Lung microvascular endothelial cell (primary cell): ENCODE data around the gene MXRA8. TPM values are rescaled to one million over a fixed set of nuclear protein-coding genes. Genes with fewer than 3 reads are reported as not detected.
"Not testable (repeated sequence)": the region's sequence is repeated elsewhere in the genome, so short reads cannot be mapped to it uniquely, and the experiment has no call there.

Experiments used
- DNase-seq, 2 donors: peaks; one replicate each; pipeline versions ENCODE4 v3.0.0 to v3.0.0-alpha.2; 2010; ENCODE audit warnings: low read depth in 2 of 2
- total RNA-seq: library from RNA; depleted of rRNA; stranded (reverse); fragments of >200 nt; gene quantifications from 2 replicates; pipeline ENCODE4 v1.2.1, GENCODE V29; 2014

The MXRA8 gene, protein sequence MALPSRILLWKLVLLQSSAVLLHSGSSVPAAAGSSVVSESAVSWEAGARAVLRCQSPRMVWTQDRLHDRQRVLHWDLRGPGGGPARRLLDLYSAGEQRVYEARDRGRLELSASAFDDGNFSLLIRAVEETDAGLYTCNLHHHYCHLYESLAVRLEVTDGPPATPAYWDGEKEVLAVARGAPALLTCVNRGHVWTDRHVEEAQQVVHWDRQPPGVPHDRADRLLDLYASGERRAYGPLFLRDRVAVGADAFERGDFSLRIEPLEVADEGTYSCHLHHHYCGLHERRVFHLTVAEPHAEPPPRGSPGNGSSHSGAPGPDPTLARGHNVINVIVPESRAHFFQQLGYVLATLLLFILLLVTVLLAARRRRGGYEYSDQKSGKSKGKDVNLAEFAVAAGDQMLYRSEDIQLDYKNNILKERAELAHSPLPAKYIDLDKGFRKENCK
- 0.20 and 0.44 TPM in 2 replicates for total RNA-seq

DNA sequence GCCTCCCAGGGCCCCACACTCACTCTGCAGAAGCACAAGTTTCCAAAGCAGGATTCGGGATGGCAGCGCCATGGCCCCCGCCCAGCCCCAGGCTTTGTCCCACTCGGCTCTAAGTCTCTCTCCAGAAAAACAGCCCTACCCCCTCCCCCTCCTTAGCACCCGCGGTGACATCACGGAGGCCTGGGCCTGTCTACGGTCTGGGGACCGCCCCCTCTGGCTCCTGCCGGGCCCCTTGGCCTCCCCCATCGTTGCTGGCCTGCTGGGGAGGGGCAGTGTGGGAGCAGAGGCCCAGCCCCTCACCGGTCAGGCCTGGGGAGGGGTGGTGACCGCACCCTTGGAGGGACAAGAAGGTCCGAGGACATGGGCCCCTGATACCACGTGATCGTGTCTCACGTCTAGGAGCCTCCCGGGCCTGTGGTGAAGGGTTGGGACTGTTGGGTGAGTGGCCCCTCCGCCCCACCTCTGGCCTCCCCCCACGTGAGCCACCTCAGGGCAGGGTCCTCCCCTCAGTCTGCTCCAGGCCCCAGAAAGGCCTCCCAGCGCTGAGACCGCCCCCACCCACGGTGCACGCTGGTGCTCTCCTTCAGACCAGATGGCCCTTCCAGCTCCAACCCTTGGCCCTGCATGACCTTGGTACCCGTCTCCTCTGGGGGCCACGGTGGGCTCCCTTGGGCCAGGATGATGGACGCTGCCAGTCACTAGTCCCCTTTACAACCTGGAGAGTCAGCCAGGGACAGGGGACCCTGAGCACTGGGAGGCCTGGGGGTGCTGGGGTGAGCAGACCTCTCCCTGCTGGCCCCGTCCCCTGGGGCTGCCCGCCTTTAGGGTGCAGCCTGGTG, at the start of gene MXRA8:
TSS of gene MXRA8 (minus strand) at position 123 of the 839 bp plus-strand sequence. CDS start at position 72, 51 bp downstream.
- no peak for DNase-seq

DNA sequence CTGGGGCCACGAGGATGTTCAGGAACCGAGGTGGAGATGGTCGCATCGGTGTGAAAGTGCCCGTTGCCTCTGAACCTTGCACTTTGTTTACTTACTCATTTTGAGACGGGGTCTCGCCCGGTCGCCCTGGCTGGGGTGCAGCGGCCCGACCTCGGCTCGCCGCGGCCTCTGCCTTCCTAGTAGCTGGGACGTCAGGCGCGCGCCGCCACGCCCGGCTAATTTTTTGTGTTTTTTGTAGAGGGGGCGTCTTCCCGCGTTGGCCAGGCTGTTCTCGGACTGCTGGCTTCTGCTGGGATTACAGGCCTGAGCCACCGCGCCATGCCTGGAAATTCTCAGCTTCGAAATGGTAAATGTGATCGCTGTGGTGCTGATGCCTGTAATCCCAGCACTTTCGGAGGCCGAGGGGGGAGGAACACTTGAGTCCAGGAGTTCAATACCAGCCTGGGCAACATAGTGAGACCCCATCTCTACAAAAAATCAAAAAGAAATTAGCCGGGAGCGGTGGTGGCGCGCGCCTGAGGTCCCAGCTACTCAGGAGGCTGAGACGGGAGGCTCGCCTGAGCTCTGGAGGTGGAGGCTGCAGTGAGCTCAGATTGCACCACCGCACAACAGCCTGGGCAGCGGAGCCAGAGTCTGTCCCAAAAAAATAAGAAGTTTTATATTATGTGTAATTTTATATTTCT, 49.4 kb upstream of the MXRA8 start:
- DNase-seq, result peak; percentile 78

DNA sequence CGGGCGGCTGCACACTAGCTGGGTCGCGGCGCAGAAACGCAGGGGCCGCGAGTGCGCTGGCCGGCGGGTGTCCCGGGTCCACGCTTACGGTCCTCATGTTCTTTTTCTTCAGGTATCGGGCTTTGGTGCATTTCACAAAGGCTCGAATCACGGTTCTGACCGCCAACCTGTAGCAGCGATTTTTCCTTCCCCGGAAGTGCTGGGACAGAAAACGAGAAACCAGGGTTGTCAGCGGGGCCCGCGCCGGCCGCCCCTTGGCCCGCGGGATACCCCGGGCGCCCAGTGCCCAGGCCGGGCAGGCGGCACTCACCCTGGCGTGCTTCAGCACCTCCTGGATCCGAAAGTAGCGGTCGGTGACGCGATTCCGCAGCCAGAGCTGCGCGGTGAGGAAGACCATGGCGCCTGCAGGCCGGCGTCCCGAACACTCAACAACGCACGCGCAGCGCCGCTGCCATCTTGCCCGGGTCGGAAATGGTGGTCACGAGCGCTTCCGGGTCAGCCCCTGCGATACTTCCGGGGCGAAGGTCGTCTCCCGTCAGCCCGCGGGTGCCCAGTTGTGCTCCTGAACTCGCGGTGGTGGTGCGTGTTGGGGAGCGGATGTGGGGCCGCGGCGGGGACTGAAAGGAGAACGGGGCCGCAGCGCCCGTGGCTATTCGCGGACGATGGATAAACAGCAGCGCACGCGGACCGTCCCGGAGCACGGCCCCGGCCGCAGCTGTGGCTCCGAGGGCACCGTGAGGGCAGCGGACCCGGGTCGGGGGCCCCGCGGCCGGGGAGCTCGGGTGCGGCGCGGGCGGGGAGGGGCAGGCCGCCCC, 48.7 kb upstream of the MXRA8 start, which contains the start of gene MRPL20:
TSS of gene MRPL20 (minus strand) at position 473 of the 815 bp plus-strand sequence. CDS start at position 397, 76 bp downstream.
- DNase-seq, result peak; percentile 92 to 93

DNA sequence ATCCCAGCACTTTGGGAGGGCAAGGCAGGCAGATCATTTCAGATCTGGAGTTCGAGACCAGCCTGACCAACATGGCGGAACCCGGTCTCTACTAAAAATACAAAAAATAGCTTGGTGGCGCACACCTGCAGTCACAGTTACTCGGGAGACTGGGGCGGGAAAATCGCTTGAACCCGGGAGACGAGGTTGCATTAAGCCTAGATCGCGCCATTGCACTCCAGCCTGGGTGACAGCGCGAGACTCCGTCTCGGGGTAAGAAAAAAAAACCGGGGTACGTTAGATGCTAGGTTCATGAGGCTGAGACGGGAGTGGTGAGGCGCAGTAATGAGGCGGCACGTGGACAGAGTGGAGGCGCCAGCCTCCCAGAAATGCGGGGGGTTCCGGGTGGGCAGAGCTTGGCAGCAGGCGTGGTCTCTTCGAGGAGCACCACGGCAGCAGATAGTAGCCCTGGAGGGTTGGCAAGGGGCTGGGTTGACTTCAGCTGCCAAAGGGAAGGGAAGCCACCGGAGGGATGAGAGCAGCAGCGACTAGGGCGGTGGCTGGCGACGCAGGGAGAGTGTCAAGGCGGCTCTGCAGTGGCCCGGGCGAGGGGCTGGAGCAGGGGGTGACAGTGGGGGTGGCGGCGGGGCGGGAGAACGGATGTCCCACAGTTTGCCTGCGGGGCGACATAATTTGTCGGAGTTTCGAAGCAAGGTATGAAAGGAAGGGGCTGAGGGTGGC, 47.9 kb upstream of the MXRA8 start:
- DNase-seq, result no peak

DNA sequence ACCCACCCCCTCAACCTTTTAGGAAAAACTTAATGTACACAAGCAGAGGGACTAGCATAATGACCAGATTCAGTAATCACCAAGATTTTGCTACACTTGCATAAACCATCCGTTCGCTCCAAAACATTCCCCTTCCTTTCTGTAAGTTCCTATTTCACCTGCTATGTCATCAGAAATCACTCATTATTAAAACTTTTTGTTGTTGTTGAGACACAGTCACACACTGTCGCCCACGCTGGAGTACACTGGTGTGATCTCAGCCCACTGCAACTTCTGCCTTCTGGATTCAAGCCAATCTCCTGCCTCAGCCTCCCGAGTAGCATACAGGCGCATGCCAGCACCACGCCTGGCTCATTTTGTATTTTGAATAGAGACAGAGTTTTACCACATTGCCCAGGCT, 45.3 kb upstream of the MXRA8 start:
- DNase-seq, result no peak

DNA sequence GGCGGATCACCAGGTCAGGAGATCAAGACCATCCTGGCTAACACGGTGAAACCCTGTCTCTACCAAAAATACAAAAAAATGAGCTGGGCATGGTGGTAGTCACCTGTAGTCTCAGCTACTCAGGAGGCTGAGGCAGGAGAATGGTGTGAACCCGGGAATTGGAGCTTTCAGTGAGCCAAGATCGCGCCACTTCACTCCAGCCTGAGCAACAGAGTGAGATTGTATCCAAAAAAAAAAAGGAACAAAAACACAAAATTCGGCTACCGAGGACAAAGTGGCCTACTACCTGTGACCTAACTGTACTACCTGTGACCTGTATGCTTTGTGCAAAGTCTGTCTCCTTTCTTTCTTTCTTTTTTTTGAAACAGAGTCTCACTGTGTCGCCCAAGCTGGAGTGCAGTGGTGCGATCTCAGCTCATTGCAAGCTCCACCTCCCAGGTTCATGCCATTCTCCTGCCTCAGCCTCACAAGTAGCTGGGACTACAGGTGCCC, 44.6 kb upstream of the MXRA8 start:
- not testable (repeated sequence) for DNase-seq

DNA sequence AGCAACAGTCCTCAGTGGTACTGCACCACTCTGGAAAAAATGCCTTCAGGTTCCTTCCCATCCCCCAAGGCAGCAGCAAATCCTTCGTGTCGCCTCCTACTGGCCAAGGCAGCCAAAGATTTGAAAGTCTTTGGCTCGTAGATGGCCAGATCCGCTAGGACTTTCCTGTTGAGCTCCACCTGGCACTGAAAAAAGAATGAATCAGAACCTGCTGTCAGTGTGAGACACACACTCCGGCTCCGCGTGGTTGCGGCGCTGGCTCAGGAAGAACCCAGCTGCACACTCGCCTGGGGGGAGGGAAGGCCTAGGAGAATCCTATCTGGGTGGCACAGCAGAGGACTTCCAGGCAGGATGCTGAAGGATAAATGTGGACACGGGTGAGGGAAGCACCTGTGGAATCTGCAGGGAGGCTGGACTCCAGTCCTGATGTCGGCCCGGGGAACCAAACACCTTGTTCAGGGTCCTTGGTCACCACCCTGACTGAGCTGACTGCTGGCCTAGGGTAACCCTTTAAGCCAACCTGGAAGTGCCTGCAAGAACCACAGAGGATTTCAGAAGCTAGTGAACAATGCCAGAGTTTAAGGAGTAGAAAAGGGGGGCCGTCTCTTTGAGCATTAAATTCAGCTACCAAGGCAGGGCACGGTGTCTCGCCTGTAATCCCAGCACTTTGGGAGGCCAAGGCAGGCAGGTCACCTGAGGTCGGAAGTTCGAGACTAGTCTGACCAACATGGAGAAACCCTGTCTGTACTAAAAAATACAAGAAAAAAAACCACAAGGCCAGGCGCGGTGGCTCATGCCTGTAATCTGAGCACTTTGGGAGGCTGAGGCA, 43.9 kb upstream of the MXRA8 start:
- DNase-seq, result peak; percentile 75 to 81

DNA sequence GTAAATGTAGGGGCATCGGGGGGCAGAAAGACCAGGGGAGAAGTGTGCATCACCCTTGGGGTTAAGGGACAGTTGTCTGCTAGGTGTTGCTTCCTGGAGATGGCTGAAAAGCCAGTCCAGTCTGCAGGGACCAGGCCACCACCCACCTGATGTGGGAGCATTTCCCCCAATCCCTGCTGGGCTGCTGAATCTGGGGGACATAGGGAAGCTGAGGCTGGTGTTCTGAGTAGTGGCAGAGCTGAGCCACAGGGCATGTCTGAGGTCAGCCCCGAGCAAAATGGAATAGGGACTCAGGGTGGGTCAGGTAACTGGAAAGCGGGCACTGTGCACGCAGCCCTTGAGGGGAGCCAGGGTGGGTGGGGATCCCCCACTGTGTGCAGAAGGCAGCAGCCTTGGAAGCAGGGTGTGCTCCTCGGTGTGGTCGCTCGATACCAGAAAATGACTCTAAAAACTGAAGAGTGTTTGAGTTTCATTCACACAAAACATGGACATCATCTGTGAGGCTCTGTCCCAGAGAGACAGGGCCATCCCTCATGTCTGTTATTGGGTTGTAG, 43.2 kb upstream of the MXRA8 start:
- no peak for DNase-seq

DNA sequence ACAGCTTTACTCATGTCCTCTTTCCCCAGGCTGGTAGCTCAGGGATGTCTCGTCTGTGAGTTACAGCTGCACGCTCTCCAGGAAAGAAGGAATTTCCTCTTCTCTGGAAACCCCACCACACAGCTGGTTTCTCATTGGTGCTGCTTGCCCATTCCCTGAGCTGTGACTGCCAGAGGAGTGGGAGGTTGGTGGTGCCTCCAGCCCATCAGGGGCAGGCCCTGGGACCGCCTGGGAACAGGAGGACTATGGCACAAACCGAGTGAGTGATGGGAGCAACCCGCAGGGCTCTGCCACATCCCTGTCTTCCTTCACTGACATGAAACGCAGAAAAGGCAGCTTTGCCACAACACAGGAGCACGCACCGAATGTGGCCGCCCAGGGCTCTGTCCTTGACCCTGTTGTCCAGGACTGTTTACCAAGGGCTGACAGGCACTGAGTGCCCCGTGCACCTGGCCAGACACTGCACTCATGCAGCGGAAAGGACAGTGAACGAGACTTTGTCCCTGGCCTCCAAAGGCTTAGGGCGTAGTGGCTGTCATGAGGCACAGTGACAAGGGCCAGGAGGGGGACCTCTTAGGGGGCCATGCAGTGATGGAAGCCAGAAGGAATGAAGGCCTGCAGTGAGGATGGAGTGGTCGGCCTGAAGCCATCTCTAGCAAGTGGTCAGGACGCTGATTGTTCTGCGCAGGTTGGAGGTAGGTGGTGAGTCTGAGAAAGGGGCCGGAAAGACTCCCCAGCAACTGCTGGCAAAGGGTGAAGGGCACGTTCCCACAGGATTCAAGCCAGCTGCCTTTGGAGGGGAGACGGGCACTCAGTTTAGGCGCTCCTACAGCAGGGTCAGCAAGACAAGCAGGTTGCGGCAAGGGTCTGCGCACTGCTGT, 42.5 kb upstream of the MXRA8 start:
- DNase-seq, result peak in 1 of 2 donors; percentile 32

DNA sequence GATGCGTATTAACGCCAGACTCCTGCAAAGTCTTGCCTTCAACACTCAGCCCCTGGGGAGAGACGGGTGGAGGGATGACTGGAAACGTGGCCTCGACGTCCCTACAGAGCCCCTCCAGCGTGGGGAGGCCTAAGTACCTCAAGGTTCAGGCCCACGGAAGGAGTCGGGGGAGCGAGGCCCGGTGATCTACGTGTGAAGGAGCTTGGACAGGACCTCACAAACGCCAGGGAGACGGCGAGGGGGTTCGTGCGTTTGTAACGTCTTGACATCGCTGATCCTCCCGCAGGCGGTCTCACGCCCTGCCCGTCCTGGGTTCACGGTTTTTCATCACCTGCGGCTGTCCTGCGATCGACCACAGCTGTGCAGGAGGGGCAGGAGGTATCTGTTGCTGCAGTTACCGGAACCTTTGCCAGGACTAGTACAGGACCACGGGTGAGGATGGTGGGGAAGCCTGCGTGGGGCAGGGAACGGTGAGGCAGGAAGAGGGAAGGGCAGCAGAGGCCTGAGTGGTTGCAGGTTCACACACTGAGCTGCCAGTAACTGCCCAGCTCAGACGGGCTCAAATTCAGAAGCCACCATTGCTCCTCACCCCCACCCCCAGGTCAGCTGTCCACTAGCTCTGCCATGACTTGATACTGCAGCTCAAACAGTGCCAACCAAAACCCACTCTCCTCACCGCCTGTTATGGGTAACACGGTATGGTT, 41.7 kb upstream of the MXRA8 start:
- DNase-seq, result peak; percentile 33 to 37

DNA sequence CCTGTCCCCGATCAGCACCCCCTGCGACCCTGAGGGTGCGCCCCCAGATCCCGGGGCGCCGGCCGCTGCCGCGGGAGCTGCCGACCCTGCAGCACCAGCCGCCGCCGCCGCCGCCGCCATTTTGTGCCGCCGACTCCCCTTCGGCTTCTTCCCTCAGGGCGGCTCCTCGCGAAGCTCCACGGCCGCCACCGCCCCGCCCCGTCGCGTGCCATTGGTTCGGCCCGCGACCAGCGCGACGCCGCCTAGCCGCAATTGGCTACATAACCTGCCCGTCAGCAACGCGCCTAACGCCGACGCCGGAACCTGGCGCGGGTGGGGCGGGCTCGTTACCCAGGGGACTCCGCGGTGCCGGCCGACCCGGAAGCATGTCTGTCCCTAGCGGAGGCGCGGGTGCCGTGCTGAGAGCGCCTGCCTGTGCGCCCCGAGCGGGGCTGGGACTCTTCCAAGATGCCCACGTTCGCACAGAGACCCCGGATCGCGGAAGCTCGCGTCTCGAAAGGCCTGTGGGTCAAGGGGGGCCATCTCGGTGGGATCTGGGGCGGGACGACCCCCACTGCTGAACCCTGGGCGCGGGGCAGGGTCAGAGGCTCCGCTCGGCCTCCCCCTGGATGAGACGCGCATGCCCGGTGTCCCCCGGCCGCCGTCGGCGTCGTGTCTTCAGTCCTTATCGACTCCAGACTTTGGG, 41.0 kb upstream of the MXRA8 start, which contains the start of gene CCNL2:
TSS of gene CCNL2 (minus strand) at position 149 of the 685 bp plus-strand sequence. CDS start at position 120, 29 bp downstream.
- peak; percentile 99 for DNase-seq

DNA sequence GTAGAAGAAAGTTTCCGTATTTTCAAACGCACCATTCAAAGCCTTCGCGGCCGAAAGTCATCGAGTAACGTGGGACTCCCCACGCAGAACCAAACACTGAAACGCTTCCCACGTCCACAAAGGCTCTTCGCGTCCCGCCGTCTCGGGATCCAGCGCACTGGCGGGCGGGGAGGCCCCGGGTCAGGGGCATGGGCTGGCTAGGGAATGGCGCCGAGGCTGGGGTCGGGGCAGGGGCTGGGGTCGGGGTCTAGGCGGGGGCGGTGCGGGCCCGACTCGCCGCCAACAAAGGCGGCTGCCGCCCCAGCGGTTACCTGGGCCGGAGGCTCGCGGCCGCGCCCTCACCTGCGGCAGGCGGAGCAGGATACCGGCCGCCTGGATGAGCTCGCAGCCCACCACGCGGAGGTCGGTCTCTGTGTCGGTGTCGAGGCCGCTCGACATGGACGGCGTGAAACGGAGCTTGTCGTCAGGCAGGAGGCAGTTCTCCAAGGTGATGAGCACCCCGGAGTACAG, 40.4 kb upstream of the MXRA8 start:
- DNase-seq, result no peak

DNA sequence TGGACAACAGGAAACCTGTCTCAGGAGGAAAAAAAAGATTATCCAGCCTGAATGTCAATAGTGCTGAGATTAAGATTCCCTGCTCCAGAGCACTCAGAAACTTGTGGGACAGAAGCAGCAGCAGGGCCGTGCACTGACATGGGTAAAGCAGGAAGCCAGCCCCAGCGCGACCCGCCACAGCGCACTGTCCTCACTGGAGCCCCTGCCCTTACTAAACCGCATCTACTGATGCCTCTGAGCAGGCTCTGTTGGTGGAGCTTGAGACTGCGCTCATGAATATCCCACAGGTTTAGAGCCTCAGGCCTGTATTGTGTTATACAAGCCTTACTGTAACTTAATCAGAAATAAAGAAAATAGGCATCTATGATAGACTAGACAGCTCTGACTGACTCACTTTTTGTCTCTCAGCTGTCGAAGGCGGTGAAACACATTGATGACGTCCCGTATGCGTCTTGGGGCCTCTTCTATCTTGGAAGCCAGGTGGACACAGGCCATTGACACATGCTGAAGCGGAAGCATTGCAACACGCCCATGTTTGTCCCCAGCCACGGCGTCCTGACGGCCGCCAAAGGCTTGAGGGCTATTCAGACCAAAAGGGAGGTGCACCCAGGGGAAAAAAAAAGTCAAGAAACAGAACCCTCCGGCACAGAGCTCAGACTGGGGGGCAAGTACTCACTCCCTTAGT, 39.6 kb upstream of the MXRA8 start:
- peak; percentile 33 to 69 for DNase-seq

DNA sequence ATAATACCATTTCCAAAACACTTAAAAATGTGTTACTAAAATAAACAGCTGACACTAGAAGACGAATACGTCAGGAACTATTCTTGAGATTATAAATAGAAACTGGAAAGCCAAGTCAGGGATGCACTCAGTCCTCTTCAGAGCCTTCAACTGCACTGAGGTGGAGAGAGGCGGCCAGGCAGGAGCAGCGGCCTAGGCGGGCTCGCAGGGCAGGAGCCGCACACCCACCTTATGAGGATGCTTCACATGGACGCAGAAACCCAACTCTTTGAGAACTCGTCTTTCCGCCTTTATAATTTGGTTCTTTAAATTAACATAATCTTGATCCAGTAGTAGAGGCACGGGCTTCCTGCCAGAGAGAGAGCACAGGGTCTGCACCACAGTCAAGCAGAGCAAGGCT, 36.8 kb upstream of the MXRA8 start:
- no peak for DNase-seq

DNA sequence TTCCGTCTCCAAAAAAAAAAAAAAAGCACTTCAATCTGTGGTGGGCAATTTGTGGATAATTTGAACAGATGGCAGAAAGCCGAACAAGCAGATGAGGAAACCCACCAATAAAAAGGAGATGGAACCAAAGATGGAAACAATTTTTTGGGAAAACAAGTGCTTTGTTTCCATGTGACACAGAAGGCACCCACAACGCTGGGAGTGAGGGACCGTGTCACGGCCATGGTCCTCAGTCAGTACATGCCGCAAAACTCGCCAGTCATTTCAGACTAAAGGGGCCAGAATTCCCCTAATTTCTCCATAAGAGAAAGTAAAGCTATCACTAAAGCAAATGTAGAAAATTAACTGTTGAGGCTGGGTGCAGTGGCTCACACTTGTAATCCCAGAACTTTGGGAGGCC, 35.8 kb upstream of the MXRA8 start:
- no peak for DNase-seq

DNA sequence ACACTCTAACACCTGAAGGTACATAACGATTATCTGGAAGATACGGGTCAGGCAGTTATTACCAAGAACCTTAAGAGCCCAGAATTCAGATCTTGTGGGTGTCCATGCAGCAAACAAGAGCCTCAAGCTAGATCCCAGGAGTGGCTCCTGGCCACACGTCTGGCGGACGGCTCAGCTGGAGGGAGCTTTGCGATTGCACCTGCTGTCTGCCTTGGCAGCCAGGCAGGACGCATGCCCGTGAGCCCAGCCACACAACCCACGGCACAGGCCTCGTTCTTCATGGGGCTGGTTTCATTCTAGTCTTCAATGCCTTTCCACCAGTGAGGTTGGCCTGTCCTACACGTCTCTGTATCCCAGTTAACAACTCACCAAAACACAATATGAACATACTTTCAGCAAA, 35.1 kb upstream of the MXRA8 start:
- DNase-seq, result no peak
